Upper lobe of right lung (tissue), 1 donor: ENCODE results near the gene CFAP43. TPM values are rescaled to one million over a fixed set of nuclear protein-coding genes. Genes with fewer than 3 reads are reported as not detected.

Experiments
- ATAC-seq: fragments of 200-7000 bp; cut with Tn5 transposase; one replicate; pipeline ENCODE4 v1.9.1; 2020; ENCODE audit warnings: mild to moderate bottlenecking, moderate library complexity
- DNase-seq: peaks from one replicate; pipeline ENCODE4 v3.0.0-alpha.2; 2020
- H3K27ac ChIP-seq: fragments of 200-600 bp; one replicate; pipeline ENCODE4 v1.8.0; 2022
- H3K27me3 ChIP-seq: fragments of 200-600 bp; one replicate; pipeline ENCODE4 v1.8.0; 2022; ENCODE audit warnings: mild to moderate bottlenecking
- H3K36me3 ChIP-seq: fragments of 200-600 bp; one replicate; pipeline ENCODE4 v1.8.0; 2022
- H3K4me1 ChIP-seq: fragments of 200-600 bp; one replicate; pipeline ENCODE4 v1.8.0; 2022
- H3K4me3 ChIP-seq: fragments of 200-600 bp; one replicate; pipeline ENCODE4 v1.8.0; 2022; ENCODE audit warnings: mild to moderate bottlenecking
- H3K9me3 ChIP-seq: fragments of 200-600 bp; one replicate; pipeline ENCODE4 v1.8.0; 2022
- intact Hi-C: fragments of 100-400 bp; cut with DNase I; formaldehyde crosslinking; loops from one replicate; pipeline ENCODE4 v1.11.0; 2022
- total RNA-seq: library from RNA; stranded (reverse); fragmentation: NEBNext Ultra II Directional; extraction: Animal tissue kit (Norgen Biotek cat#: 25700); gene quantifications from one replicate; pipeline ENCODE4 v1.2.1, GENCODE V29; 2021
- TF ChIP-seq, protein P1 (sequence below): fragments of 200-600 bp; IDR thresholded peaks from one replicate; pipeline ENCODE4 v1.8.0; 2022; ENCODE audit warnings: antibody characterized with exemption
- donor health status: DM: no; HTN: yes; CAD: no; lungs with severe emphysema.

The CFAP43 gene
- total RNA-seq, 1 donor from 2014 or later: 0.75 TPM

- Histone ChIP-seq H3K27ac (no peak overlapping the region), H3K36me3 (no peaks in the 10 kb centered on the region), H3K4me1 (no peaks in the 10 kb centered on the region), H3K27me3 (no peaks in the 10 kb centered on the region), H3K9me3 (no peaks in the 10 kb centered on the region), H3K4me3 (no peak overlapping the region)
- intact Hi-C loops: no loop called here
- DNase-seq: no peak
- ATAC-seq: no peak
- TF ChIP-seq, protein P1, sequence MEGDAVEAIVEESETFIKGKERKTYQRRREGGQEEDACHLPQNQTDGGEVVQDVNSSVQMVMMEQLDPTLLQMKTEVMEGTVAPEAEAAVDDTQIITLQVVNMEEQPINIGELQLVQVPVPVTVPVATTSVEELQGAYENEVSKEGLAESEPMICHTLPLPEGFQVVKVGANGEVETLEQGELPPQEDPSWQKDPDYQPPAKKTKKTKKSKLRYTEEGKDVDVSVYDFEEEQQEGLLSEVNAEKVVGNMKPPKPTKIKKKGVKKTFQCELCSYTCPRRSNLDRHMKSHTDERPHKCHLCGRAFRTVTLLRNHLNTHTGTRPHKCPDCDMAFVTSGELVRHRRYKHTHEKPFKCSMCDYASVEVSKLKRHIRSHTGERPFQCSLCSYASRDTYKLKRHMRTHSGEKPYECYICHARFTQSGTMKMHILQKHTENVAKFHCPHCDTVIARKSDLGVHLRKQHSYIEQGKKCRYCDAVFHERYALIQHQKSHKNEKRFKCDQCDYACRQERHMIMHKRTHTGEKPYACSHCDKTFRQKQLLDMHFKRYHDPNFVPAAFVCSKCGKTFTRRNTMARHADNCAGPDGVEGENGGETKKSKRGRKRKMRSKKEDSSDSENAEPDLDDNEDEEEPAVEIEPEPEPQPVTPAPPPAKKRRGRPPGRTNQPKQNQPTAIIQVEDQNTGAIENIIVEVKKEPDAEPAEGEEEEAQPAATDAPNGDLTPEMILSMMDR: no peak
Measured at GRCh38 chr10:104170610-104171254, 61.4 kb downstream of the CFAP43 start.

- no peak overlapping the region for H3K27ac ChIP-seq
- H3K36me3 ChIP-seq: no peaks in the 10 kb centered on the region
- H3K9me3 ChIP-seq: no peaks in the 10 kb centered on the region
- H3K4me3 ChIP-seq: no peak overlapping the region
- TF ChIP-seq, protein P1: no peak
- intact Hi-C loops: no loop called here
- no peak for DNase-seq
- H3K4me1 ChIP-seq: no peaks in the 10 kb centered on the region
- no peak for ATAC-seq
- H3K27me3 ChIP-seq: peaks cover 5% of the 10 kb centered on the region
Measured at GRCh38 chr10:104155591-104155990, 76.6 kb downstream of the CFAP43 start.

GRCh38 chr10:104151737-104152136 lies 80.4 kb downstream of the CFAP43 start:
- TF ChIP-seq, protein P1: no peak
- ATAC-seq: no peak
- peaks cover 5% of the 10 kb centered on the region for H3K27me3 ChIP-seq
- H3K4me1 ChIP-seq: no peaks in the 10 kb centered on the region
- H3K36me3 ChIP-seq: no peaks in the 10 kb centered on the region
- intact Hi-C loops: no loop called here
- DNase-seq: no peak
- no peak overlapping the region for H3K4me3 ChIP-seq
- H3K27ac ChIP-seq: no peak overlapping the region
- H3K9me3 ChIP-seq: no peaks in the 10 kb centered on the region

- peaks cover 5% of the 10 kb centered on the region for H3K27me3 ChIP-seq
- no peak overlapping the region for H3K4me3 ChIP-seq
- H3K9me3 ChIP-seq: no peaks in the 10 kb centered on the region
- H3K4me1 ChIP-seq: no peaks in the 10 kb centered on the region
- H3K27ac ChIP-seq: no peak overlapping the region
- ATAC-seq (no peak), DNase-seq (no peak)
- no peaks in the 10 kb centered on the region for H3K36me3 ChIP-seq
- intact Hi-C loops: no loop called here
- TF ChIP-seq, protein P1: no peak
Measured at GRCh38 chr10:104150139-104150538, 82.0 kb downstream of the CFAP43 start.

DNA sequence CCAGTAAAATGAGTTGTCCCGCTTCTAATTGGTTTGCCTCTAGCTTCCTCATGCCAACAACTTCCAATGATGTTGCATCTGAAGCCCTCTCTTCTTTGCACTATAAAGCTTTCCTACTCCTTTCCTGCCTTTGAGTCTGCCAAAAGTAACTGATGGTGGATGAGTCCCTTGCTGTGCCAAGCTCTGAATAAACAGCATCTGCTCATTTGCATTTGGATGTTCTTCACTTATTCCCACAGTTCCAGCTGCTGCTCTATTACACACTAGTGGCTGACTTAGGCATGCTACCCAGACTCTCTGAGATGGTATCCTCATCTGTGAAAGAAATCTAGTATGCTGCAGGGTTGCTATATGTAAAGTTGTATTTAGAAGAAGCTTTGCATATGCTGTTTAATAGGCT lies 85.3 kb downstream of the CFAP43 start:
- no peak overlapping the region for H3K27ac ChIP-seq
- DNase-seq (no peak), ATAC-seq (no peak)
- H3K36me3 ChIP-seq: no peaks in the 10 kb centered on the region
- TF ChIP-seq, protein P1: no peak
- intact Hi-C loops: no loop called here
- H3K4me3 ChIP-seq: no peak overlapping the region
- H3K9me3 ChIP-seq: no peaks in the 10 kb centered on the region
- no peaks in the 10 kb centered on the region for H3K27me3 ChIP-seq
- H3K4me1 ChIP-seq: no peaks in the 10 kb centered on the region

DNA sequence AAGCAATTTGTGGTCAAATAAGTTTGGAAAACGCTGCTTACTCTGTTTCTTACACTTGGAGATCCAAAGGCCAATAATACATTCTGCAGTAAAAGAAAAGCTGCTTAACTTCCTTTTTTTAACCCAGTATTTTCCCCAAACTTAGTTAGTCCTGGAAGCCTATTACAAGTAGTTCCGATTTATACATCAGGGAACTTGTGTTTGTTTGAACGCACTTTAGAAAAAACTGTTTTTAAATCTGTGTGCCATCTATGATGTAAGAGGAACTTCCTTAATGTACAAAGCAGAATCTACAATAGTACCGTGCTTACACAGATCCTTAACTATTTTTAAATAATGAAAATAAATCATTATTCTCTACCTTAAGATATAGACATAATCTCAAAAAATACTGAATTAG lies 87.2 kb downstream of the CFAP43 start:
- Histone ChIP-seq H3K9me3 (no peaks in the 10 kb centered on the region), H3K4me3 (no peak overlapping the region), H3K4me1 (no peaks in the 10 kb centered on the region), H3K27me3 (no peaks in the 10 kb centered on the region), H3K27ac (no peak overlapping the region), H3K36me3 (no peaks in the 10 kb centered on the region)
- ATAC-seq (no peak), DNase-seq (no peak)
- TF ChIP-seq, protein P1: no peak
- intact Hi-C loops: no loop called here
